Skeletal muscle satellite cell (primary cell): ENCODE data around the gene AKAP12.
A peak's percentile ranks its signal among the peaks of the same experiment; 100 is the strongest.
"Not testable (repeated sequence)": the region's sequence is repeated elsewhere in the genome, so short reads cannot be mapped to it uniquely, and the experiment has no call there.

Source experiments
- H3K27me3 ChIP-seq: 2 replicates; pipeline ENCODE4 v1.7.0; 2013; ENCODE audit warnings: low read length; ENCODE audit not compliant: control insufficient read depth, insufficient read depth
- H3K36me3 ChIP-seq: 2 replicates; pipeline ENCODE4 v1.7.0; 2013; ENCODE audit warnings: mild to moderate bottlenecking, control low read depth, low read length; ENCODE audit not compliant: insufficient read depth
- H3K4me1 ChIP-seq: 2 replicates; pipeline ENCODE4 v1.7.0; 2013; ENCODE audit warnings: low read length; ENCODE audit not compliant: control insufficient read depth, insufficient read depth
- H3K4me2 ChIP-seq: 2 replicates; pipeline ENCODE4 v1.7.0; 2013; ENCODE audit warnings: mild to moderate bottlenecking, low read length
- H3K4me3 ChIP-seq: 2 replicates; pipeline ENCODE4 v1.7.0; 2013; ENCODE audit warnings: low read length
- H3K9ac ChIP-seq: 2 replicates; pipeline ENCODE4 v1.7.0; 2013; ENCODE audit warnings: mild to moderate bottlenecking, low read depth, low read length, moderate library complexity
- H3K9me3 ChIP-seq: replicated peaks from 2 replicates; pipeline ENCODE4 v1.7.0; 2013; ENCODE audit warnings: mild to moderate bottlenecking, control low read depth, low read length

AKAP12 gene

DNA sequence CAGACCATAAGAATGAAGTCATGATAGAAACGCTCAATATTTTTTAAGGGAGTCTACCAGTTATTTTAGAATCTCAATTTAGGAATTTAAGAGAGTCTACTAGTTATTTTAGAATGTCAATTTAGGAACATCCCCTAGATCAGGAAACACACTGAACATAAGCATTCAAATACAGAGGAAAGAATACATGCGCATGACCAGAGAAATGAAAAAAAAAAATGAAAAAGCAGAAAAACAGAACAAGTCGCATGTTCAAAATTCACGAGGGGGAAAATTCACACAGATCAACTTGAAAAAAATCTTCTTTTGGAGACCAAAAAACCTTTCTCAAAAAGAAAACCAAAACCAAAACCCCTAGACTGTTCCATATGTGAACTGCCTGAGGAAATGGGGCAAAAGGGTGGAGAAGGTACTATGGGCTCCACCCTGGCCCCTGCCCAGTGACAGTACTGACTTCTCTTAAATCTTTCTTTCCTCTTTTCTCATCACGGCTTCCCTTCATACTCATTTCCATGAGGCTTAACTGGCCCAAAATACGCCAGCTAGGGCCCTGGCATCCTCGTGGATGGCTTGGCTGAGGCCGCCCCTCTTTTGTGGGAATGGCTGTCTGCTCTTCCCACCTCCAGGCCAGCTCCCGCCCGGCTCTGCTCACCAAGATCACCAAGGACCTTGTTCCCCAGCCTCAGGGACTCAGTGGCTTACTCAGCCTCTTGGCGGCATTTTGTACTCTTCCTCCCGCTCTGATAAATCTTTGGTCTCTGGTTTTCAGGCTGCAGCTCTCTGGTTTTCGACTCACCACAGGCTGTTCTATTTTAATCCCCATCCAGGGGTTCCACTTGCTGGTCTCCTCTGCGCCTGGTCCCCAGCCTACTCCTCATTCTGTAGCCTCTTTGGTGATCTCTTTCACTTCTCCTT lies 140.4 kb downstream of the AKAP12 start:
- no peaks in the 10 kb centered on the region for H3K27me3 ChIP-seq
- peaks cover 20% of the 10 kb centered on the region for H3K4me1 ChIP-seq
- peak overlapping the region; percentile 61 for H3K4me3 ChIP-seq
- no peaks in the 10 kb centered on the region for H3K9me3 ChIP-seq
- H3K36me3 ChIP-seq, result no peaks in the 10 kb centered on the region
- peak overlapping the region; percentile 75 for H3K9ac ChIP-seq
- H3K4me2 ChIP-seq, result peak overlapping the region; percentile 80

DNA sequence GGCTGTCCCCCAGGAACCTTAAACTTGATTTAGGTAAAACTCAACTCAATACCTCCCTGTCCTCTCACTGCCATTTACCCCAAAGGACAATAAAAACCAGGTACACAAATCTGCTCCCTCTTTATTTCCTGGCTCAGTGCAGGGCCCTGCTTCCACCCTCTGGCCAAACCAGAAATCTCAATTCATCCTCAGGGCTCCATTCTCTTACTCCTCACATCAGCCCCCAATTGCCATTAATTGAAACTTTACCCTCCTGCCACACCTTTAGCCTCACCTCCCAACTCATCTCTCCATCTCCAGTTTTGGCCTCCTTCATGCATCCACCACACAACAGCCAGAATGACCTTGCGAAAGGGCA lies 141.1 kb downstream of the AKAP12 start:
- peaks cover 20% of the 10 kb centered on the region for H3K4me1 ChIP-seq
- H3K9ac ChIP-seq, result peak overlapping the region; percentile 75
- H3K9me3 ChIP-seq, result no peaks in the 10 kb centered on the region
- H3K4me3 ChIP-seq, result peak overlapping the region; percentile 61
- H3K4me2 ChIP-seq, result peak overlapping the region; percentile 80
- H3K36me3 ChIP-seq, result no peaks in the 10 kb centered on the region
- no peaks in the 10 kb centered on the region for H3K27me3 ChIP-seq

- Histone ChIP-seq H3K36me3 (no peaks in the 10 kb centered on the region), H3K9me3 (no peaks in the 10 kb centered on the region), H3K4me2 (no peak overlapping the region), H3K27me3 (no peaks in the 10 kb centered on the region), H3K4me3 (no peak overlapping the region), H3K9ac (no peak overlapping the region), H3K4me1 (peaks cover 20% of the 10 kb centered on the region)
Observed at GRCh38 chr6:151381722-151382121, 142.0 kb downstream of the AKAP12 start.

GRCh38 chr6:151382631-151383030 lies 142.9 kb downstream of the AKAP12 start:
- H3K9me3 ChIP-seq, H3K4me2 ChIP-seq, H3K27me3 ChIP-seq, H3K36me3 ChIP-seq, H3K9ac ChIP-seq, H3K4me3 ChIP-seq: not testable (repeated sequence)
- peaks cover 26% of the 10 kb centered on the region for H3K4me1 ChIP-seq

DNA sequence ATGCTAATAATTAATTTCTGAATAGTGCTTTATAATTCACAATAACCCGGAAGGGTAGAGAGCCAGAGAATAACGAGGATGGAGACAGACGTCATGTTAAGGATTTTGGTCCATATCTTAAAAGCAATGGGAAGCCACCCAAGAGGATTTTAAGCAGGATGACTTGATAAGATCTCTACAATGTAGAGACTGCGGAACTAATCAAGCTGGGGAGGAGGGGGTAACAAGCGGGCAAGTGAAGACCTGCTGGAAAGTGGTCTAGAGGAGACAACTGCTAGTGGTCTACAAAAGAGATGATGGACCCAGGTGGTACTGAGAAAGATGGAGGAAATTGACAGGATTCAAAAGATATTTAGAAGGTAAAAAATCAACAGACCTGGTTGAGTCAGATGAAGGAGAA lies 144.4 kb downstream of the AKAP12 start:
- Histone ChIP-seq H3K9me3 (no peaks in the 10 kb centered on the region), H3K4me3 (no peak overlapping the region), H3K36me3 (no peaks in the 10 kb centered on the region), H3K9ac (no peak overlapping the region), H3K4me1 (peaks cover 33% of the 10 kb centered on the region), H3K27me3 (no peaks in the 10 kb centered on the region), H3K4me2 (no peak overlapping the region)

DNA sequence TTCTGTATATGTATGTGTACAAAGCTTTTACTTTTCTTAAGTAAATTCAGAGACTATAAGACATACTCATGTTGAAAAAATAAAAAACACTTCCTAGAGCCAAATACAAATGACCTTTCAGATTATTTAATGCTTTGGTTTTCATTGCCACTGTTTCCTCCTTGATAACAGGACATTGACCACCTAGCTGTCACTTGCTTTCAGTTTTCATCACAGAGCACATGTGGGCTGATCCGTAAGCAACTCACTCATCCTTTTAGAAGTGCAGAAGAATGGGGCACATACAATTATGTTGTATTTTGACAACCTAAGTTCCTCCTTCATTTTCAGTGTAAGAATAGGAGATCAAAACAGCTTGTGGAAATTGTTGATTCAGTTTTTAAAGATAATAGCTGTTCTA lies 145.4 kb downstream of the AKAP12 start:
- H3K36me3 ChIP-seq, result no peaks in the 10 kb centered on the region
- peaks cover 27% of the 10 kb centered on the region for H3K4me1 ChIP-seq

DNA sequence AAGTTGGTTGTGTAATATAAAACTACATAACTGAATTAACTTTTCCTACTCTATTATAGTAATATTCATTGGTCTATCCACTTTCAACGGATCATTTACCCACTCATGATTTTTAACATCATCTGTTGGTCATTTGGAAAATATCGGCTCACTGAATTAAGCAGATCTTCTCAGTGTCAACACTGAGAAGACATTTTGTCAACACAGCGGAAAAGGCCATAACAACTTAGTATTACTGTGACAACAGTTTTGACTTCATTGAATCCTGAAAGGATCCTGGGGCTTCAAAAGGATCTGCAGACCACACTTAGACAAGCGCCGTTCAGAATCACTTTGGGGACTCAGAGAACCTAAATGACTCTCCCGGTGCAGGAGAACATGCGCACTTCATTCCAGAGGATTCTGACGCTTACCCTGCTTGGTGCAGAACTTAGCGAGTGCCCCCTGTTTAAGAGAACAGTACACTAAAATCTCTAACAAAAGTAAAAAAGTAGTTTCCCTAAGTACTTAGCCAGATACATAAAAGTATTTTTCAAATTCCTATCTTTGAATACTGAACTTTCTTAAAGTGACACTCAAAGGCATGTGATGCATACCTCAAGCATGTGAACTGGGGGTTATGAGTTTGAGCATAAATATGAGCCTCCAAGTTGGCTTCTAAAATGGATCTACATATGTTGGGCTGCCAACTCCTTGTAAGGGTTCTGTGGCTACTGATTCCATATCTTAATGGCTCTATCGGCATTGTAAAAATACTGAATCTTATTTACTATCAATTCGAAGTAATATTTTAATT lies 147.6 kb downstream of the AKAP12 start:
- Histone ChIP-seq H3K4me2 (peak overlapping the region; percentile 14), H3K9ac (no peak overlapping the region), H3K4me3 (no peak overlapping the region), H3K9me3 (no peaks in the 10 kb centered on the region), H3K36me3 (no peaks in the 10 kb centered on the region), H3K27me3 (no peaks in the 10 kb centered on the region), H3K4me1 (peaks cover 22% of the 10 kb centered on the region)

More for the DNA sequence above, 145.4 kb downstream of the AKAP12 start:
- Histone ChIP-seq H3K4me2 (no peak overlapping the region), H3K27me3 (no peaks in the 10 kb centered on the region), H3K4me3 (no peak overlapping the region), H3K9me3 (no peaks in the 10 kb centered on the region), H3K9ac (no peak overlapping the region)

DNA sequence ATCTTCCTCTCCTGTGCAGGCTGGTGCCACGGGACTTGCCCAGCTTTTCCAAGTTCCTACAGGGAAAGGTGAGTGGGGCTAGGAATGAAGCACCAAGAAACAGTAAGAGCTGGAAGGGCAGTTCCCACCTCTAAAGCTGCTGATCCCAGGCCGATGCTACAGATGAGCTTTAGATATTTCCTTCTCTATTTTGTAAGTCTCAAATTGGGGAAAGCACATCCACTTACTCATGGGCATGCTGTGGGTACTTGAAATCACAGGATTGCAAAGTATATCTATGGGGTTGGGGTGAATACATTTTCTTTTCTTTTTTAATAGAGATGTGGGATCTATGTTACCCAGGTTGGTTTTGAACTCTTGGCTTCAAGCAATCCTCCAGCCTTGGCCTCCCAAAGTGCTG lies 148.5 kb downstream of the AKAP12 start:
- H3K27me3 ChIP-seq, result no peaks in the 10 kb centered on the region
- H3K36me3 ChIP-seq, result no peaks in the 10 kb centered on the region
- H3K9ac ChIP-seq, result no peak overlapping the region
- peaks cover 30% of the 10 kb centered on the region for H3K4me1 ChIP-seq
- no peak overlapping the region for H3K4me3 ChIP-seq
- H3K4me2 ChIP-seq, result no peak overlapping the region
- no peaks in the 10 kb centered on the region for H3K9me3 ChIP-seq

- H3K4me3 ChIP-seq, result peak overlapping the region; percentile 91
- no peaks in the 10 kb centered on the region for H3K9me3 ChIP-seq
- H3K4me1 ChIP-seq, result peaks cover 38% of the 10 kb centered on the region
- no peaks in the 10 kb centered on the region for H3K27me3 ChIP-seq
- H3K4me2 ChIP-seq, result peak overlapping the region; percentile 93
- no peaks in the 10 kb centered on the region for H3K36me3 ChIP-seq
- peak overlapping the region; percentile 99 for H3K9ac ChIP-seq
Observed at GRCh38 chr6:151388997-151389617, 149.3 kb downstream of the AKAP12 start.

GRCh38 chr6:151389618-151390275 lies 150.0 kb downstream of the AKAP12 start:
- Histone ChIP-seq H3K4me1 (peaks cover 39% of the 10 kb centered on the region), H3K27me3 (no peaks in the 10 kb centered on the region), H3K4me2 (peak overlapping the region; percentile 93), H3K36me3 (no peaks in the 10 kb centered on the region), H3K9ac (peak overlapping the region; percentile 99), H3K9me3 (no peaks in the 10 kb centered on the region), H3K4me3 (peak overlapping the region; percentile 91)

DNA sequence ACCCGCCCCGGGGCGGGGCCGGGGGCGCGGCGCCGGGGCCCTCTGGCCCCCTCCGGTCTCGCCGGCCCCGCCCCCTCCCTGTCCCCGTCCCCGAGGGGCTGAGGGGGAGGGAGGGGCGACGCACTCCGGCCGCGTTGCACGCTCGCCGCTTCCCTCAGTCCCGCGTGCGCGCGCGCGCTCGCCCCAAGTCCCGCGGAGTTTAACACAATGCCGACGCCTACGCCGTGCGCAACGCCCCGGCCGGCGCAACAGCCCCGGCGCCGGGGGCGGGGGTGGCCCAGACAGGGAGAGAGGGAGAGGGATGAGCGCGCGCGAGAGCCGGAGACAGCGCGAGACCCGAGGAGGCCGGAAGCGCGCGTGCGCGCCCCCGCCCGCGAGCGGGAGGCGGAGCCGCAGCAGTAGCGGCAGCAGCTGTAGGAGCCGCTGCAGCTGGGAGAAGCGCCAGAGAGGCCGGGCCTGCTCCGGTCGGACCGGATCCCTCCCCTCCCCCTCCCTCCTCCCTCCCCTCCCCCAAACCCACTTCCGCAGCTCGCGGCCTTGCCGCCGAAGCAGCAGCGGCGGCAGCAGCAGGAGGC lies 150.6 kb downstream of the AKAP12 start:
- Histone ChIP-seq H3K4me2 (peak overlapping the region; percentile 93), H3K4me3 (peak overlapping the region; percentile 91), H3K36me3 (no peaks in the 10 kb centered on the region), H3K4me1 (peaks cover 44% of the 10 kb centered on the region), H3K27me3 (no peaks in the 10 kb centered on the region), H3K9me3 (no peaks in the 10 kb centered on the region), H3K9ac (peak overlapping the region; percentile 99)
